ENCODE measurements around the gene TMEM208.

- TF ChIP-seq CTCF (IDR thresholded peaks at IDR 0.05): no peak
- TF ChIP-seq EP300 (IDR thresholded peaks at IDR 0.05): no peak
- TF ChIP-seq POLR2A (IDR thresholded peaks at IDR 0.05): no peak
These were observed 10.1 kb upstream of the TMEM208 start for GRCh38 chr16:67216612-67217490.
